GM23338 (cell line): Measurements from ENCODE around the gene SH2D3C. TPM values are rescaled to one million over a fixed set of nuclear protein-coding genes. Genes with fewer than 3 reads are reported as not detected.

ENCODE experiments used
- ATAC-seq: fragments of 200-7000 bp; cut with Tn5 transposase; 3 replicates; pipeline ENCODE4 v1.9.1; 2020
- DNase-seq: peaks from one replicate; pipeline ENCODE4 v3.0.0-alpha.2; 2015; ENCODE audit warnings: low spot score
- H2AFZ ChIP-seq: fragments of 200-600 bp; sonication (generic); 2 replicates; pipeline ENCODE4 v1.8.0; 2016; ENCODE audit warnings: antibody characterized with exemption, mild to moderate bottlenecking, moderate library complexity
- H3F3A ChIP-seq: fragments of 200-600 bp; sonication (generic); replicated peaks from 2 replicates; pipeline ENCODE4 v1.8.0; 2017; ENCODE audit warnings: antibody characterized with exemption, mixed run types, low read depth
- H3K27ac ChIP-seq: fragments of 200-600 bp; sonication (generic); 2 replicates; pipeline ENCODE4 v1.6.1; 2016; ENCODE audit warnings: low read depth
- H3K27me3 ChIP-seq: fragments of 200-600 bp; sonication (generic); 2 replicates; pipeline ENCODE4 v1.8.0; 2016; ENCODE audit warnings: mild to moderate bottlenecking, mixed run types, moderate library complexity; ENCODE audit not compliant: insufficient read depth
- H3K36me3 ChIP-seq: fragments of 200-600 bp; sonication (generic); 2 replicates; pipeline ENCODE4 v1.8.0; 2016; ENCODE audit warnings: mild to moderate bottlenecking; ENCODE audit not compliant: insufficient read depth
- H3K4me1 ChIP-seq: fragments of 200-600 bp; sonication (generic); 2 replicates; pipeline ENCODE4 v1.8.0; 2016; ENCODE audit warnings: mild to moderate bottlenecking, moderate library complexity; ENCODE audit not compliant: insufficient read depth
- H3K4me2 ChIP-seq: fragments of 200-600 bp; sonication (generic); 2 replicates; pipeline ENCODE4 v1.7.1; 2017; ENCODE audit warnings: mixed run types
- H3K4me3 ChIP-seq: fragments of 200-600 bp; sonication (generic); 2 replicates; pipeline ENCODE4 v1.6.1; 2016; ENCODE audit warnings: mixed run types
- H3K79me2 ChIP-seq: fragments of 200-600 bp; sonication (generic); replicated peaks from 2 replicates; pipeline ENCODE4 v1.8.0; 2017; ENCODE audit warnings: mild to moderate bottlenecking; ENCODE audit not compliant: insufficient read depth
- H3K9me2 ChIP-seq: fragments of 200-600 bp; sonication (generic); 2 replicates; pipeline ENCODE4 v1.8.0; 2017; ENCODE audit not compliant: insufficient read depth
- H4K20me1 ChIP-seq: fragments of 200-600 bp; sonication (generic); replicated peaks from 2 replicates; pipeline ENCODE4 v1.8.0; 2017; ENCODE audit warnings: mild to moderate bottlenecking; ENCODE audit not compliant: insufficient read depth
- H3K27ac Mint-ChIP-seq: 2 replicates; pipeline ENCODE4 v1.8.0; 2020; ENCODE audit warnings: inconsistent platforms, mild to moderate bottlenecking, moderate library complexity, mixed read lengths
- H3K27me3 Mint-ChIP-seq: 3 replicates; pipeline ENCODE4 v1.8.0; 2022; ENCODE audit warnings: low read depth, mild to moderate bottlenecking, moderate library complexity, mixed read lengths, inconsistent platforms; ENCODE audit not compliant: insufficient read depth, poor library complexity
- H3K36me3 Mint-ChIP-seq: 3 replicates; pipeline ENCODE4 v1.8.0; 2021; ENCODE audit warnings: low read depth, mild to moderate bottlenecking, inconsistent platforms, moderate library complexity, mixed read lengths
- H3K4me1 Mint-ChIP-seq: 3 replicates; pipeline ENCODE4 v1.8.0; 2020; ENCODE audit warnings: mild to moderate bottlenecking, inconsistent platforms, mixed read lengths
- H3K4me3 Mint-ChIP-seq: 3 replicates; pipeline ENCODE4 v1.8.0; 2021; ENCODE audit warnings: moderate library complexity, mild to moderate bottlenecking, inconsistent platforms, mixed read lengths
- H3K9me3 Mint-ChIP-seq: 3 replicates; pipeline ENCODE4 v1.8.0; 2020; ENCODE audit warnings: moderate library complexity, mild to moderate bottlenecking, inconsistent platforms, mixed read lengths
- EZH2 ChIP-seq: fragments of 200-600 bp; sonication (generic); IDR thresholded peaks from one replicate; pipeline ENCODE4 v1.8.0; 2017; ENCODE audit warnings: antibody characterized with exemption, mild to moderate bottlenecking, low read depth; ENCODE audit not compliant: unreplicated experiment
- EZH2phosphoT487 ChIP-seq: fragments of 200-600 bp; sonication (generic); IDR thresholded peaks from one replicate; pipeline ENCODE4 v1.8.1; 2018; ENCODE audit warnings: antibody characterized with exemption; ENCODE audit not compliant: unreplicated experiment
- JUNB ChIP-seq: IDR thresholded peaks from one replicate; pipeline ENCODE4 v1.6.1; 2016; ENCODE audit warnings: antibody characterized with exemption; ENCODE audit not compliant: unreplicated experiment
- NANOG ChIP-seq: IDR thresholded peaks from 2 replicates; pipeline ENCODE4 v1.6.1; 2016; ENCODE audit warnings: antibody characterized with exemption, borderline replicate concordance
- POLR2AphosphoS5 ChIP-seq: IDR thresholded peaks from 2 replicates; pipeline ENCODE4 v1.6.1; 2016; ENCODE audit warnings: antibody characterized with exemption, low read depth
- STAT1 ChIP-seq: IDR thresholded peaks from one replicate; pipeline ENCODE4 v1.6.1; 2016; ENCODE audit warnings: antibody characterized with exemption; ENCODE audit not compliant: unreplicated experiment
- ZNF114 ChIP-seq: fragments of 250-450 bp; sonication (Bioruptor Pico); IDR thresholded peaks from 2 replicates; pipeline ENCODE4 v1.5.0; 2020; ENCODE audit warnings: mild to moderate bottlenecking, moderate library complexity
- ZNF331 ChIP-seq: fragments of 250-450 bp; sonication (Bioruptor Pico); IDR thresholded peaks from 2 replicates; pipeline ENCODE4 v1.5.0; 2020; ENCODE audit warnings: low read depth, mild to moderate bottlenecking, moderate library complexity
- polyA plus RNA-seq: library from polyadenylated mRNA; unstranded; fragments of >200 nt; fragmentation: Nextera tagmentation; extraction: Ambion mirVana; gene quantifications from 2 replicates; pipeline ENCODE4 v1.2.1, GENCODE V29; 2016
- total RNA-seq: library from RNA; depleted of rRNA; stranded (reverse); fragments of >200 nt; shearing (Covaris generic); gene quantifications from 2 replicates; pipeline ENCODE4 v1.2.3, GENCODE V29; 2014
- TF ChIP-seq, protein P1 (sequence below): IDR thresholded peaks from 2 replicates; pipeline ENCODE4 v1.6.1; 2016; ENCODE audit warnings: antibody characterized with exemption
- TF ChIP-seq, protein P2 (sequence below), 2 experiments: fragments of 200-600 bp in 1 of 2; sonication (generic) in 1 of 2; conservative IDR thresholded peaks; 2 replicates each; pipeline versions ENCODE4 v1.5.1 to v1.6.1; 2016 to 2017; ENCODE audit warnings: antibody characterized with exemption in 2 of 2, low read depth in 2 of 2, mild to moderate bottlenecking in 2 of 2, moderate library complexity in 1 of 2
- TF ChIP-seq, protein P3 (sequence below): IDR thresholded peaks from one replicate; pipeline ENCODE4 v1.6.1; 2018; ENCODE audit warnings: antibody characterized with exemption; ENCODE audit not compliant: unreplicated experiment

The SH2D3C gene
- total and polyA plus RNA-seq, 2 experiments from 2014 or later = 4.2 to 4.5 TPM

DNA sequence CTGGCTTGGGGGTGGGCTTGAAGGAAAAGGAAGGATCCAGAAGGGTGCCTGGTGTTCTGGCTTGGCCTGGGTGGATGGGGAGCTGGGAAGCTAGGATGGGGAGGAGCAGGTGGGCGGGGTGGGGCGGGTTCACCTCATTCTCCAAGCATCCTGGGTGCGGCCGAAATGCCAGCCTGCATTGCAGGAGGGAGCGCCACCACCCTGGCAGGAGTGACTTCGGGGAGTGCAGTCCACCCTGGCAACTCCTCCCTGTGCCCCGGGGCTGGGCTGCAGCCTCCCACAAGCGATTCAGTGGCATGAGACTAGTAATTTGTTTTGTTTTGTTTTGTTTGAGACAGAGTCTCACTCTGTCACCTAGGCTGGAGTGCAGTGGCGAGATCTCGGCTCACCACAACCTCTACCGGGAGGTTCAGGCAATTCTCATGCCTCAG is 57.1 kb downstream of the SH2D3C start:
- ATAC-seq (no peak), DNase-seq (no peak)
- Mint-ChIP-seq H3K4me3 (no peak overlapping the region), H3K27me3 (peaks cover 8% of the 10 kb centered on the region), H3K9me3 (no peaks in the 10 kb centered on the region), H3K4me1 (peaks cover 14% of the 10 kb centered on the region), H3K36me3 (no peaks in the 10 kb centered on the region), H3K27ac (no peak overlapping the region)
- H3K4me1 ChIP-seq = peaks cover 10% of the 10 kb centered on the region
- H3K36me3 ChIP-seq = no peaks in the 10 kb centered on the region
- no peak overlapping the region for H3K4me2 ChIP-seq
- no peak overlapping the region for H3K27ac ChIP-seq
- TF ChIP-seq JUNB (no peak), ZNF331 (CRISPR knock-in tag) (no peak), NANOG (no peak), STAT1 (no peak), ZNF114 (CRISPR knock-in tag) (no peak), EZH2phosphoT487 (no peak), POLR2AphosphoS5 (no peak), EZH2 (no peak)
- TF ChIP-seq, protein P1, sequence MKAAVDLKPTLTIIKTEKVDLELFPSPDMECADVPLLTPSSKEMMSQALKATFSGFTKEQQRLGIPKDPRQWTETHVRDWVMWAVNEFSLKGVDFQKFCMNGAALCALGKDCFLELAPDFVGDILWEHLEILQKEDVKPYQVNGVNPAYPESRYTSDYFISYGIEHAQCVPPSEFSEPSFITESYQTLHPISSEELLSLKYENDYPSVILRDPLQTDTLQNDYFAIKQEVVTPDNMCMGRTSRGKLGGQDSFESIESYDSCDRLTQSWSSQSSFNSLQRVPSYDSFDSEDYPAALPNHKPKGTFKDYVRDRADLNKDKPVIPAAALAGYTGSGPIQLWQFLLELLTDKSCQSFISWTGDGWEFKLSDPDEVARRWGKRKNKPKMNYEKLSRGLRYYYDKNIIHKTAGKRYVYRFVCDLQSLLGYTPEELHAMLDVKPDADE = no peak
- TF ChIP-seq, protein P2, sequence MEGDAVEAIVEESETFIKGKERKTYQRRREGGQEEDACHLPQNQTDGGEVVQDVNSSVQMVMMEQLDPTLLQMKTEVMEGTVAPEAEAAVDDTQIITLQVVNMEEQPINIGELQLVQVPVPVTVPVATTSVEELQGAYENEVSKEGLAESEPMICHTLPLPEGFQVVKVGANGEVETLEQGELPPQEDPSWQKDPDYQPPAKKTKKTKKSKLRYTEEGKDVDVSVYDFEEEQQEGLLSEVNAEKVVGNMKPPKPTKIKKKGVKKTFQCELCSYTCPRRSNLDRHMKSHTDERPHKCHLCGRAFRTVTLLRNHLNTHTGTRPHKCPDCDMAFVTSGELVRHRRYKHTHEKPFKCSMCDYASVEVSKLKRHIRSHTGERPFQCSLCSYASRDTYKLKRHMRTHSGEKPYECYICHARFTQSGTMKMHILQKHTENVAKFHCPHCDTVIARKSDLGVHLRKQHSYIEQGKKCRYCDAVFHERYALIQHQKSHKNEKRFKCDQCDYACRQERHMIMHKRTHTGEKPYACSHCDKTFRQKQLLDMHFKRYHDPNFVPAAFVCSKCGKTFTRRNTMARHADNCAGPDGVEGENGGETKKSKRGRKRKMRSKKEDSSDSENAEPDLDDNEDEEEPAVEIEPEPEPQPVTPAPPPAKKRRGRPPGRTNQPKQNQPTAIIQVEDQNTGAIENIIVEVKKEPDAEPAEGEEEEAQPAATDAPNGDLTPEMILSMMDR (conservative IDR thresholded peaks at IDR 0.05; ENCODE audit: low read depth in 2 of 2) = no peak
- TF ChIP-seq, protein P3, sequence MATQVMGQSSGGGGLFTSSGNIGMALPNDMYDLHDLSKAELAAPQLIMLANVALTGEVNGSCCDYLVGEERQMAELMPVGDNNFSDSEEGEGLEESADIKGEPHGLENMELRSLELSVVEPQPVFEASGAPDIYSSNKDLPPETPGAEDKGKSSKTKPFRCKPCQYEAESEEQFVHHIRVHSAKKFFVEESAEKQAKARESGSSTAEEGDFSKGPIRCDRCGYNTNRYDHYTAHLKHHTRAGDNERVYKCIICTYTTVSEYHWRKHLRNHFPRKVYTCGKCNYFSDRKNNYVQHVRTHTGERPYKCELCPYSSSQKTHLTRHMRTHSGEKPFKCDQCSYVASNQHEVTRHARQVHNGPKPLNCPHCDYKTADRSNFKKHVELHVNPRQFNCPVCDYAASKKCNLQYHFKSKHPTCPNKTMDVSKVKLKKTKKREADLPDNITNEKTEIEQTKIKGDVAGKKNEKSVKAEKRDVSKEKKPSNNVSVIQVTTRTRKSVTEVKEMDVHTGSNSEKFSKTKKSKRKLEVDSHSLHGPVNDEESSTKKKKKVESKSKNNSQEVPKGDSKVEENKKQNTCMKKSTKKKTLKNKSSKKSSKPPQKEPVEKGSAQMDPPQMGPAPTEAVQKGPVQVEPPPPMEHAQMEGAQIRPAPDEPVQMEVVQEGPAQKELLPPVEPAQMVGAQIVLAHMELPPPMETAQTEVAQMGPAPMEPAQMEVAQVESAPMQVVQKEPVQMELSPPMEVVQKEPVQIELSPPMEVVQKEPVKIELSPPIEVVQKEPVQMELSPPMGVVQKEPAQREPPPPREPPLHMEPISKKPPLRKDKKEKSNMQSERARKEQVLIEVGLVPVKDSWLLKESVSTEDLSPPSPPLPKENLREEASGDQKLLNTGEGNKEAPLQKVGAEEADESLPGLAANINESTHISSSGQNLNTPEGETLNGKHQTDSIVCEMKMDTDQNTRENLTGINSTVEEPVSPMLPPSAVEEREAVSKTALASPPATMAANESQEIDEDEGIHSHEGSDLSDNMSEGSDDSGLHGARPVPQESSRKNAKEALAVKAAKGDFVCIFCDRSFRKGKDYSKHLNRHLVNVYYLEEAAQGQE = no peak
- H2AFZ ChIP-seq = no peak overlapping the region
- H3K4me3 ChIP-seq = no peak overlapping the region
- H3K27me3 ChIP-seq = no peaks in the 10 kb centered on the region
- 0 out of 2 replicates have a peak, but pooled peaks cover 3% of the 10 kb centered on the region for H3F3A ChIP-seq
- no peaks in the 10 kb centered on the region for H3K9me2 ChIP-seq
- H4K20me1 ChIP-seq = no peaks in the 10 kb centered on the region
- no peaks in the 10 kb centered on the region for H3K79me2 ChIP-seq
